ENCODE results near the gene ABCA4.
A peak's percentile ranks its signal among the peaks of the same experiment; 100 is the strongest.

The ABCA4 gene

DNA sequence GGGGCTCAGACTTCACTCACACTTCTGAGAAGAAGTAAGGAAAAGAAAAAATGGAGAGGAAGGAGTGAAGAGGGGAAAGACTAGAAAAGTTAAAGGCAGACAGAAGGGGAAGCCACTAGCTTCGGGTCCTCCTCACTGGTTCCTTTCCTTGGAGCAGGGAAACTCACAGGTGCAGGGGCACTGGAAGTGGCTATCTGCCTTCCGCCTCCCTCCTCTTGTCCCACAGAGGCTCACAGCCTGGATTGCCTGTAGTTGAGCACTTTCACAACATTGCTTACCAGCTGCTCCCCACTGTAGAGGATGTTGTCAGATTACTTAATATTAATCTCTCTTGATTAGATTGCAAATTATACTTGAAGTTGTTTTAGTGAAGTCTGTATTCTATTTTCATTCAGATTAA is 21.6 kb upstream of the ABCA4 start:
- TF ChIP-seq, protein P1, sequence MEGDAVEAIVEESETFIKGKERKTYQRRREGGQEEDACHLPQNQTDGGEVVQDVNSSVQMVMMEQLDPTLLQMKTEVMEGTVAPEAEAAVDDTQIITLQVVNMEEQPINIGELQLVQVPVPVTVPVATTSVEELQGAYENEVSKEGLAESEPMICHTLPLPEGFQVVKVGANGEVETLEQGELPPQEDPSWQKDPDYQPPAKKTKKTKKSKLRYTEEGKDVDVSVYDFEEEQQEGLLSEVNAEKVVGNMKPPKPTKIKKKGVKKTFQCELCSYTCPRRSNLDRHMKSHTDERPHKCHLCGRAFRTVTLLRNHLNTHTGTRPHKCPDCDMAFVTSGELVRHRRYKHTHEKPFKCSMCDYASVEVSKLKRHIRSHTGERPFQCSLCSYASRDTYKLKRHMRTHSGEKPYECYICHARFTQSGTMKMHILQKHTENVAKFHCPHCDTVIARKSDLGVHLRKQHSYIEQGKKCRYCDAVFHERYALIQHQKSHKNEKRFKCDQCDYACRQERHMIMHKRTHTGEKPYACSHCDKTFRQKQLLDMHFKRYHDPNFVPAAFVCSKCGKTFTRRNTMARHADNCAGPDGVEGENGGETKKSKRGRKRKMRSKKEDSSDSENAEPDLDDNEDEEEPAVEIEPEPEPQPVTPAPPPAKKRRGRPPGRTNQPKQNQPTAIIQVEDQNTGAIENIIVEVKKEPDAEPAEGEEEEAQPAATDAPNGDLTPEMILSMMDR (IDR thresholded peaks at IDR 0.05; ENCODE audit: low read depth, low read length), result no peak
- H3K4me3 ChIP-seq (replicated peaks in 1 of 2; ENCODE audit: low read depth in 2 of 2, low read length in 2 of 2), result no peak overlapping the region
- peak in 1 of 2 donors; percentile 26 for DNase-seq (ENCODE audit: low read depth in 2 of 2)

DNA sequence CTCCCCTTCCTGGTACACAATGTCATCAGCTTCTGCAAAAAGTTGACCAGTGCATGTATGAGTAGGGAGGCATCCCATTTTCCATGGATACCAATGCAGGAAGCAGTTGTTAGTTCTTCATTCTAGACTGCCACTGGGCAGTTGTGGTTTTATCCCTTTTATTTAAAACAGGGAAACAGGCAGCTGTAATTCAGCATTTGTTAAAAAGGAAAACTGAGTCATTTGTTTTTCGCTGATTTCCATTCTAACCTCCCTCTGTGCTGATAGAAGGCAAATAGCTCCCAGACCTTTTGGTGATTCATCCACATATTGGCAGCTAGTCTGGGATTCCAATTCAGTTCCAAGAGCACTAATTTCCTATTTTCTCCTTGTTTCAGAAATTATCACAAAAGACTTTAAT is 21.1 kb upstream of the ABCA4 start:
- H3K4me3 ChIP-seq (replicated peaks in 1 of 2; ENCODE audit: low read depth in 2 of 2, low read length in 2 of 2), result no peak overlapping the region
- TF ChIP-seq, protein P1 (IDR thresholded peaks at IDR 0.05; ENCODE audit: low read depth, low read length), result no peak
- DNase-seq (ENCODE audit: low read depth in 2 of 2), result peak; percentile 61 to 67

DNA sequence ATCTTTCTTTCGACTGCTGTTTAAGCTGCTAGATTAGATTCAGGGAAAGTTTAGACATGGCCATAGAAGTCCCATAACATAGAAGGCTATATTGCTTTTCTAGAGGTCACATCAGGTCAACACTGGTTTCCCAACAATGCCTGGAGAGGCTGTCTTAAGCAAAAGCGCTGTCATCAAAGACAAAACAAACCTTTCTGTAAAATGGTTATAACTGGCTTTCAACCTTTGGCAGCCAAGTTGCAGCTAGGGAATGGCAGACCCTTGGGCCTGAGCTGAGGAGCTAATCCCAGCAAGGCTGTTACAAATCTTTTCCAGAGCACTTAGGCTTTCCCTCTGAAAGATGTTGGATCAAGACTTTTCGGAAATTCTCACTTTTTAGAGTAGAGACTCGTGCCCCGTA is 11.2 kb upstream of the ABCA4 start:
- no peak overlapping the region for H3K4me3 ChIP-seq (replicated peaks in 1 of 2; ENCODE audit: low read depth in 2 of 2, low read length in 2 of 2)
- no peak for DNase-seq (ENCODE audit: low read depth in 2 of 2)
- TF ChIP-seq, protein P1 (IDR thresholded peaks at IDR 0.05; ENCODE audit: low read depth, low read length), result no peak

DNA sequence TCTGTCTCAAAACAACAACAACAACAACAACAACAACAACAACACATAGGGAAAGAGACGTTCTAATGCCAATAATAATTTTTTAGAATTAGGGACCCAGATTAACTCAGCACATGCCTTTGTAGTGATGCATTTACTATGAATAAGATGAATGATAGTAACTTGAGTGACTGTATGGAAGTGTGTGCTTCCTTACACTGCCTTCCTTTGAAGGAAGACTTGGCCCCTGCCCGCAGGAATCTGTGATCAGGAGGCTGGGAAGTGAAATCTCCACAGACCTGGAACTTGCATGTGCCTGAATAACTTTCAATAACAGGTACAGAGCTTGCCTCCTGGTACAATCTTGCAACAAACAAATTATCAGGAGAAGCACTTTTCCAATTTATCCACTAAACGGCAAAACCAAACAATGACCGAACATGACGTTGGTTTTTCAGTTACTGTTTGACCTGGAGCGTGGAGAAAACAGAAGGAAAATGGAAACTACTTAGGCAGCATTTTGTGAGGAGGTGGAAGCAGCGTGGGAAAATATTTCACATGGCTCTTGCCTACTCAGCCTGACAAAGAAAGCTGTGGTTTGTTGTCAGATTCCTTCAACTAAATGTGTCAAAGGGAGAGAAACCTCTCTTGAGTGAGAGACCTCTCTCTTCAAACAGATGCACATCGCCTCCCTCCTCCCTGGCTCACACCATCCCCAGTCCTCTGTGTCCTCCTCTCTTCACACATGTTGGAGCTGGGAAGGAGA is 10.1 kb upstream of the ABCA4 start:
- DNase-seq (ENCODE audit: low read depth in 2 of 2), result peak; percentile 38 to 61
- TF ChIP-seq, protein P1 (IDR thresholded peaks at IDR 0.05; ENCODE audit: low read depth, low read length), result no peak
- no peak overlapping the region for H3K4me3 ChIP-seq (replicated peaks in 1 of 2; ENCODE audit: low read depth in 2 of 2, low read length in 2 of 2)

DNA sequence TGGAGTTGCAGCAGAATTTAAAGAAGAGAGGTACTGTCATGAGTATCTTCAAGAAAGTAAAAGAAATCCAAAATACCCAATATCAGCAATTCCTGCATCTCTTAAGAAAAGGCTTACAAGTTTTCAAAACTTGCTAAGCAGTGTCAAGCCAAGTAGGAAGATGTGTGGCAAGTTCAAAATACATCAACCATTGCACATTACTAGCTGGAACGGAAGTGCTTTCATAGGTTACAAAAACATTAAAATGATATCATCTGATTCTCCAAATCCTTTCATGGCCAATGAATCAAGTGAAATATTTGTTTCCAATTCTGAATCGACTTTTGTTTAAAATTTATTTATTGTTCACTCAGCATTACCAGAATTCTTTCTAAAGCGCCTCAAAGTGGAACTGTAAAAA is 5.7 kb upstream of the ABCA4 start:
- DNase-seq (ENCODE audit: low read depth in 2 of 2), result peak in 1 of 2 donors; percentile 44
- TF ChIP-seq, protein P1 (IDR thresholded peaks at IDR 0.05; ENCODE audit: low read depth, low read length), result no peak

DNA sequence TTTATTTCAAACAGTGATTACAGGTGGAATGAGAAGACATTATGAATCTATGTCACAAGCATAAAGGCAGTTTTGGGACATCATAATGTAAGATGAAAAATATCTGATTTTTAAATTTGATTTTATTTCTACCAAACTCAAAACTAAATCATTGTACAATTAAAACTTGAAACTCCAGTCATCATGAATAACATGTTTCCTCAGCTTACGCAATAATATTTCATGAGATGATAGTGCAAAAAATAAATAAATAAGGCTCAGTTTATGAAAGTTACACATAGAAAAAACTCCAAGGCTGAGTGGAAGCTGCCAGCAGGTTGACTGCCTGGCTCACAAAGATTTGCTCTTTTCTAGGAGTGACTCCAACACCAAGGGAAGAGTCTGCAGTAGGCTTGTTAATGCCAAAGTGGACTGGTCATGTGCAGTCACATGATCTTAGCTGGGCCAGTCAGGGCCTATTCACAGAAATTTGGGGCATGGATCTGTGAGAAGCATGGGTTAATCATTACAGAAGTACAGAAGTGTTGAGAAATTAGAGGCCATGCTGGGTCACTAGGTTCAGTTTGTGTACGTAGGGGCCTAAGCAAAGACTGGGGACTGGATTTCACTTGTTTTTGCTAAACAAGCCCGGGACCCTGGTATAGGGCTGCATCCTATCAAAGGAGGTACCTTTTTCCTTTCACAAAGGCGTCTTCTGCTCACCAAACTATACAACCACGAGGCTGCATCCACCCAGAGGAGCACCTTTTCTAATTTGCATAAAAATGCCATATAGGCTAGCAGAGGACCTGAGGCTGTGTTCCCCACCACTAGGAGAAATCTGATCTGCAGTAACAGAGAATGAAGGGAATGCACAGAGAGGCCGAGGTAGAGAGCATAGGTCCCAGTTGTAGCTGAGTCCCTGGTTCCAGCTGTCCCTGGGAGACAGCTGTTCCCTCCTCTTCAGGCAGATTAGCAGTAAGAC is 4.9 kb upstream of the ABCA4 start:
- H3K4me3 ChIP-seq (replicated peaks in 1 of 2; ENCODE audit: low read depth in 2 of 2, low read length in 2 of 2), result no peak overlapping the region
- DNase-seq (ENCODE audit: low read depth in 2 of 2), result no peak
- TF ChIP-seq, protein P1 (IDR thresholded peaks at IDR 0.05; ENCODE audit: low read depth, low read length), result no peak

More for the DNA sequence above, 5.7 kb upstream of the ABCA4 start:
- no peak overlapping the region for H3K4me3 ChIP-seq (replicated peaks in 1 of 2; ENCODE audit: low read depth in 2 of 2, low read length in 2 of 2)

Measured in cardiac fibroblast (primary cell).